Measurements from ENCODE around the gene FH. TPM values are rescaled to one million over a fixed set of nuclear protein-coding genes. Genes with fewer than 3 reads are reported as not detected.

Gene FH
- total and polyA plus RNA-seq, 2 donors (not counting 3 experiments of a cell fraction or from before 2014, with no cell fraction given) = 41.9 to 96.6 TPM

DNA sequence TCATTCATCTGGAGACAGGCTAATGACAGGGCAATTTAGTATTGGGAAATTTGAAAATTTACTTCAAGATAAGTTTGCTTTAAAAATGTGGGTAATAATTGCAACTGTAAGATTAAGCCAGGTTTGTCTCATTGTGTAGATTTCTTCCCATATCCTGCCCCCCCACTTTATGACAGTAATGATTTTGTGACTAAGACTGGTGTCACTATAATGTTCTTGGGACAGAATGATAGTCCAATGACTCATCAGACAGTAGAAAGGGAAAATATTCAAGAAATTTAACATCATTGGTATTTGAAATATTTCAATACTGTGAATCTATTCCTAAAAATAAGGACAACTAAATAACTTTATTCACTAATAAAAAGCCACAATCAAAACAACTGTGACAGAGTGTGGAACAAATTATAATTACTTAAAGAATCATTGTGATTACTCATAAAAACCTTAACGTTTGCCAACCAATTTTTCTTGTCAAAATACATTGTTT, 36.7 kb downstream of the FH start:
- CTCF ChIA-PET = no interaction called here

More for the DNA sequence above, 36.7 kb downstream of the FH start:
- no TSS peak for BruUV-seq (replicated peaks)
- Histone ChIP-seq H3K9ac (replicated peaks; ENCODE audit: extremely low read depth, insufficient read depth, low read length) (peak overlapping the region; percentile 35), H3K4me2 (ENCODE audit: insufficient read depth, low read length) (peak overlapping the region; percentile 60), H3K4me3 (replicated peaks in 1 of 3; ENCODE audit: insufficient read depth in 1 of 3, low read depth in 1 of 3, low read length in 3 of 3) (no peak overlapping the region), H3K27me3 (ENCODE audit: control insufficient read depth in 2 of 2, insufficient read depth in 2 of 2, low read length in 2 of 2) (no peaks in the 10 kb centered on the region), H3K79me2 (ENCODE audit: control insufficient read depth, insufficient read depth, low read length) (no peaks in the 10 kb centered on the region), H4K20me1 (replicated peaks; ENCODE audit: control insufficient read depth, extremely low read depth, insufficient read depth, low read length) (no peaks in the 10 kb centered on the region), H3K9me3 (replicated peaks; ENCODE audit: control insufficient read depth, insufficient read depth, low read length) (no peaks in the 10 kb centered on the region), H3K36me3 (ENCODE audit: control insufficient read depth in 2 of 2, extremely low read depth in 1 of 2, insufficient read depth in 2 of 2, low read length in 2 of 2) (no peaks in the 10 kb centered on the region), H3K9me1 (replicated peaks; ENCODE audit: control insufficient read depth, extremely low read depth, insufficient read depth, low read length) (no peaks in the 10 kb centered on the region), H3K27ac (ENCODE audit: insufficient read depth, low read depth, low read length) (peak overlapping the region; percentile 64), H2AFZ (ENCODE audit: low read depth, low read length) (no peak overlapping the region), H3K4me1 (ENCODE audit: control insufficient read depth, extremely low read depth, insufficient read depth, low read length) (peaks cover 40% of the 10 kb centered on the region)
- FAIRE-seq (no peak), DNase-seq (ENCODE audit: low read depth, low spot score) (peak; percentile 64)
- intact Hi-C loops (cut with micrococcal nuclease) (loop anchor here (1.0 to 10.0 kb wide), 6 partner anchors 8 to 1448 kb away; partner anchors contain the start of gene FH), dilution Hi-C loops (cut with MboI; ENCODE audit: extremely low pct_ligation_motif_present, low sequenced_read_pairs) (no loop called here)
- TF ChIP-seq POLR2A (IDR thresholded peaks at IDR 0.05; ENCODE audit: low read depth, low read length) = no peak
- TF ChIP-seq, protein P1, sequence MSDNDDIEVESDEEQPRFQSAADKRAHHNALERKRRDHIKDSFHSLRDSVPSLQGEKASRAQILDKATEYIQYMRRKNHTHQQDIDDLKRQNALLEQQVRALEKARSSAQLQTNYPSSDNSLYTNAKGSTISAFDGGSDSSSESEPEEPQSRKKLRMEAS (IDR thresholded peaks at IDR 0.05; ENCODE audit: insufficient read depth, insufficient read length) = no peak
- TF ChIP-seq POLR2AphosphoS5 (IDR thresholded peaks at IDR 0.05; ENCODE audit: insufficient read depth, low read depth, low read length) = peak; percentile 49
- no peak for TF ChIP-seq EZH2 (IDR thresholded peaks at IDR 0.05; ENCODE audit: borderline replicate concordance, low read depth, low read length, severe bottlenecking)
- no peak for TF ChIP-seq CTCF (IDR thresholded peaks at IDR 0.05; ENCODE audit: extremely low read depth in 1 of 2, insufficient read depth in 1 of 2, low read depth in 1 of 2, low read length in 2 of 2)
- no peak for TF ChIP-seq GATA2 (IDR thresholded peaks at IDR 0.05; ENCODE audit: insufficient read depth, insufficient read length, low read depth, low read length)
- peak; percentile 81 for TF ChIP-seq JUN (IDR thresholded peaks at IDR 0.05; ENCODE audit: borderline replicate concordance, insufficient read depth, insufficient read length, low read depth)
- peak; percentile 99 for TF ChIP-seq FOS (IDR thresholded peaks at IDR 0.05; ENCODE audit: borderline replicate concordance, insufficient read depth, low read length)
- TF ChIP-seq MYC (IDR thresholded peaks at IDR 0.05; ENCODE audit: low read depth, low read length) = no peak
- POLR2A ChIA-PET = no interaction called here
